DND-41 (cell line): Measurements from ENCODE around the gene GPATCH3.

ENCODE experiments used
- CTCF ChIP-seq: IDR thresholded peaks from 2 replicates; pipeline ENCODE4 v1.5.1; 2012; ENCODE audit warnings: borderline replicate concordance, low read length, moderate library complexity, mild to moderate bottlenecking; ENCODE audit not compliant: poor library complexity, severe bottlenecking; ENCODE audit errors: extremely low read depth
- EZH2 ChIP-seq: IDR thresholded peaks from 3 replicates; pipeline ENCODE4 v1.6.1; 2012; ENCODE audit warnings: borderline replicate concordance, low read depth, mild to moderate bottlenecking, moderate library complexity, low read length, inconsistent platforms; ENCODE audit not compliant: severe bottlenecking

DNA sequence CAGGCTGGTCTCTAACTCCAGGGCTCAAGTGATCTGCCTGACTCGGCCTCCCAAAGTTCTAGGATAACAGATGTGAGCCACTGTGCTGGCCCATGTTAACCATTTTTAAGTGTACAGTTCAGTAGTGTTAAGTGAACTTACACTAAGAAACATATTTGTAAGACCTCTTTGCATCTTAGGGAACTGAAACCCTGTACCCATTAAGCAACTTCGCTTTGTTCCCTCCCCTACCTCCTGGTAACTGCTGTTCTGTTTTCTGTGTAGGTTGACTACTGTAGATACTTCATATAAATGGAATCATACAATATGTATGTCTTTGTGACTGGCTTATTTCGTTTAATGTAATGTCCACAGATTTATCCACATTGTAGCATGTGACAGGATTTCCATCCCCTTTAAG lies 32.3 kb upstream of the GPATCH3 start:
- no peak for TF ChIP-seq CTCF
- TF ChIP-seq EZH2, result no peak
